Measurements from ENCODE around the gene SAMD13. TPM values are rescaled to one million over a fixed set of nuclear protein-coding genes. Genes with fewer than 3 reads are reported as not detected.
A peak's percentile ranks its signal among the peaks of the same experiment; 100 is the strongest.

The SAMD13 gene
- total RNA-seq, 3 donors from 2014 or later, result 2.1 to 3.1 (median 2.6) TPM

GRCh38 chr1:84374991-84375696, 73.6 kb downstream of the SAMD13 start:
- TF ChIP-seq POLR2A (IDR thresholded peaks at IDR 0.05) (no peak), POLR2AphosphoS5 (IDR thresholded peaks at IDR 0.05) (peak in 1 of 3 donors; percentile 39)
- peak overlapping the region; percentile 6 to 76 for H3K27ac ChIP-seq

GRCh38 chr1:84376000-84376910, 74.7 kb downstream of the SAMD13 start:
- intact Hi-C loops (cut with DNase I; ENCODE audit: low total_unique reads), result loop anchor here (5.0 kb wide), 1 partner anchor 546 kb away; no protein-coding TSS in a partner anchor
- Histone ChIP-seq H3K9me3 (no peaks in the 10 kb centered on the region), H3K27ac (peak overlapping the region; percentile 6 to 76), H3K4me1 (no peaks in the 10 kb centered on the region), H3K4me3 (no peak overlapping the region), H3K36me3 (no peaks in the 10 kb centered on the region), H3K27me3 (no peaks in the 10 kb centered on the region)
- TF ChIP-seq CTCF (IDR thresholded peaks at IDR 0.05), result no peak
- TF ChIP-seq POLR2A (IDR thresholded peaks at IDR 0.05), result no peak
- no peak for TF ChIP-seq POLR2AphosphoS5 (IDR thresholded peaks at IDR 0.05)
- DNase-seq (ENCODE audit: low spot score in 2 of 2), result no peak

More at GRCh38 chr1:84374991-84375696, 73.6 kb downstream of the SAMD13 start:
- DNase-seq (ENCODE audit: low spot score in 2 of 2), result no peak
- intact Hi-C loops (cut with DNase I; ENCODE audit: low total_unique reads), result loop anchor here (5.0 kb wide), 1 partner anchor 547 kb away; no protein-coding TSS in a partner anchor
- no peaks in the 10 kb centered on the region for H3K36me3 ChIP-seq
- H3K9me3 ChIP-seq, result no peaks in the 10 kb centered on the region
- no peaks in the 10 kb centered on the region for H3K4me1 ChIP-seq
- H3K4me3 ChIP-seq, result no peak overlapping the region
- no peaks in the 10 kb centered on the region for H3K27me3 ChIP-seq

GRCh38 chr1:84377480-84378095, 76.1 kb downstream of the SAMD13 start:
- Histone ChIP-seq H3K4me1 (no peaks in the 10 kb centered on the region), H3K27ac (peak overlapping the region in 1 of 2 donors; percentile 76)
- no peak for TF ChIP-seq CTCF (IDR thresholded peaks at IDR 0.05)

GRCh38 chr1:84379138-84379916, 77.8 kb downstream of the SAMD13 start:
- no peaks in the 10 kb centered on the region for H3K4me1 ChIP-seq
- intact Hi-C loops (cut with DNase I; ENCODE audit: low total_unique reads), result loop anchor here (5.0 kb wide), 1 partner anchor 543 kb away; no protein-coding TSS in a partner anchor
- TF ChIP-seq POLR2A (IDR thresholded peaks at IDR 0.05) (no peak), CTCF (IDR thresholded peaks at IDR 0.05) (no peak), POLR2AphosphoS5 (IDR thresholded peaks at IDR 0.05) (no peak)
- no peak overlapping the region for H3K27ac ChIP-seq
- no peaks in the 10 kb centered on the region for H3K36me3 ChIP-seq
- no peaks in the 10 kb centered on the region for H3K9me3 ChIP-seq
- DNase-seq (ENCODE audit: low spot score in 2 of 2), result no peak
- no peak overlapping the region for H3K4me3 ChIP-seq
- H3K27me3 ChIP-seq, result no peaks in the 10 kb centered on the region

More at GRCh38 chr1:84377480-84378095, 76.1 kb downstream of the SAMD13 start:
- Histone ChIP-seq H3K9me3 (no peaks in the 10 kb centered on the region), H3K36me3 (no peaks in the 10 kb centered on the region), H3K27me3 (no peaks in the 10 kb centered on the region), H3K4me3 (no peak overlapping the region)
- intact Hi-C loops (cut with DNase I; ENCODE audit: low total_unique reads), result loop anchor here (5.0 kb wide), 1 partner anchor 545 kb away; no protein-coding TSS in a partner anchor
- no peak for DNase-seq (ENCODE audit: low spot score in 2 of 2)

- no peak overlapping the region for H3K4me3 ChIP-seq
- no peaks in the 10 kb centered on the region for H3K36me3 ChIP-seq
- intact Hi-C loops (cut with DNase I; ENCODE audit: low total_unique reads), result loop anchor here (5.0 kb wide), 1 partner anchor 542 kb away; no protein-coding TSS in a partner anchor
- no peak overlapping the region for H3K27ac ChIP-seq
- H3K4me1 ChIP-seq, result no peaks in the 10 kb centered on the region
- no peak for DNase-seq (ENCODE audit: low spot score in 2 of 2)
- no peaks in the 10 kb centered on the region for H3K9me3 ChIP-seq
- no peak for TF ChIP-seq POLR2A (IDR thresholded peaks at IDR 0.05)
- TF ChIP-seq CTCF (IDR thresholded peaks at IDR 0.05), result no peak
- no peak for TF ChIP-seq POLR2AphosphoS5 (IDR thresholded peaks at IDR 0.05)
- H3K27me3 ChIP-seq, result no peaks in the 10 kb centered on the region
Observed at GRCh38 chr1:84379917-84380180, 78.3 kb downstream of the SAMD13 start.
